Adrenal gland (tissue), 12 donors: ENCODE data around the gene CDRT4. TPM values are rescaled to one million over a fixed set of nuclear protein-coding genes. Genes with fewer than 3 reads are reported as not detected.

ENCODE experiments used
- DNase-seq, 7 donors: peaks; one replicate each; pipeline ENCODE4 v3.0.0-alpha.2; 2019 to 2020
- H3K27ac ChIP-seq, 5 donors: fragments of 200-600 bp; sonication (generic) in 4 of 5; 1 replicate in 3 of 5; 2 replicates in 2 of 5; pipeline versions ENCODE4 v1.5.1 to v1.8.0; 2016 to 2020; ENCODE audit warnings: mild to moderate bottlenecking in 1 of 5
- H3K27me3 ChIP-seq: fragments of 200-600 bp; 2 replicates; pipeline ENCODE4 v1.8.0; 2021
- H3K36me3 ChIP-seq, 2 donors: fragments of 200-600 bp; replicated peaks in 1 of 2; 1 replicate in 1 of 2; 2 replicates in 1 of 2; pipeline versions ENCODE4 v1.5.1 to v1.8.0; 2018 to 2022
- H3K4me1 ChIP-seq, 2 donors: fragments of 200-600 bp; replicated peaks in 1 of 2; 1 replicate in 1 of 2; 2 replicates in 1 of 2; pipeline versions ENCODE4 v1.5.1 to v1.8.0; 2018 to 2021
- H3K4me3 ChIP-seq, 4 donors: fragments of 200-600 bp; sonication (generic) in 3 of 4; one replicate each; pipeline ENCODE4 v1.5.1; 2016 to 2018
- H3K9me3 ChIP-seq, 3 donors: fragments of 200-600 bp; sonication (generic) in 1 of 3; replicated peaks in 1 of 3; 1 replicate in 2 of 3; 2 replicates in 1 of 3; pipeline versions ENCODE4 v1.5.1 to v1.8.0; 2016 to 2021
- CTCF ChIP-seq, 6 experiments: fragments of 450-650 bp in 4 of 6; fragments of 200-600 bp in 2 of 6; sonication (generic) in 1 of 6; IDR thresholded peaks; 1 replicate in 5 of 6; 2 replicates in 1 of 6; pipeline versions ENCODE4 v1.5.1 to v1.8.0; 2016 to 2021; ENCODE audit warnings: antibody characterized with exemption in 6 of 6, mild to moderate bottlenecking in 2 of 6, moderate library complexity in 1 of 6
- POLR2A ChIP-seq, 2 donors: fragments of 450-650 bp; IDR thresholded peaks; one replicate each; pipeline ENCODE4 v1.6.1; 2017; ENCODE audit warnings: antibody characterized with exemption in 2 of 2, mild to moderate bottlenecking in 2 of 2, moderate library complexity in 1 of 2
- WGBS, 4 donors: extraction: QIAGEN DNeasy Blood & Tissue Kit in 2 of 4; methylation state at CpG; one replicate each; pipeline versions ENCODE4 v1.1.5 to v1.1.7; 2013 to 2017; 5-methylcytosine and 5-hydroxymethylcytosine counted together
- intact Hi-C, 2 donors: fragments of 100-400 bp; cut with DNase I; formaldehyde crosslinking; loops; one replicate each; pipeline versions ENCODE4 v1.14.1 to v1.15.0; 2022 to 2023
- polyA plus RNA-seq, 3 donors: library from polyadenylated mRNA; stranded (reverse); fragments of 200-250 nt in 2 of 3; fragments of 350-450 nt in 1 of 3; fragmentation: Illumina TruSeq in 1 of 3; extraction: RNeasy Lipid Tissue Mini Kit (QIAGEN cat#74804) in 1 of 3; gene quantifications; one replicate each; pipeline ENCODE4 v1.2.3, GENCODE V29; 2013 to 2014
- total RNA-seq, 9 donors: library from RNA; depleted of rRNA in 4 of 9; stranded (reverse); fragments of >200 nt in 4 of 9; fragments of 120-200 nt in 1 of 9; fragmentation: NEBNext Ultra II Directional in 1 of 9; extraction: Animal tissue kit (Norgen Biotek cat#: 25700) in 1 of 9; gene quantifications; one replicate each; pipeline versions ENCODE4 v1.1.0 to v1.2.4, GENCODE V29; 2013 to 2023
- donor health status: healthy with polysubstance abuse.
- donor health status: Bipolar disorder and iron deficiency.
- donor health status: DM: yes; HTN: yes; CAD: no.
- donor health status: DM: no; HTN: no; CAD: no.
- donor health status: DM: no; HTN: no; CAD: no.
- donor health status: DM: yes; HTN: yes; CAD: no.

CDRT4 gene
- total and polyA plus RNA-seq, 12 donors = 1.5 to 49.6 (median 11.5) TPM

DNA sequence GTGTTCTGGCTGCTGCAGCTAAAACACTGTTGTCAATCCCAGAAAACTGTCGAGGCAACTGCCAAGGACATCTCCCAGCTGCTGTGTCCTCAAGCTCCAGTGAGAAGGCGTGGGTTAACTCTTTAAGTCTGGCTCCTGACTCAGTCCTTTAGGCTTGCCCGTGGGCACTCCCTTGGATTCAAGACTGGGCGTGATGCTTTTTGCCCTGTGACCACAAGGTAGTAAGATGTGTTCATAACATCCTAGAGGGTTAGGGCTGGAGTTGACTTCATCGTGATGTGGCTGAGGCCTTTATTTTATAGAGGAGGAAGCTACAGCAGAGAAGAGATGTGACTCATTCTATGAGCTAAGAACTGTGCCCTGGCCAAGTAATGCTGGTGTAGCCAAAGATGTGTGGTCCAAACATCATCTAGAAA lies 75.1 kb downstream of the CDRT4 start:
- no peaks in the 10 kb centered on the region for H3K9me3 ChIP-seq
- WGBS, 4 donors = 49 to 74% (median 65%) methylated on average over 5 of the region's 5 CpGs
- no peak overlapping the region for H3K27ac ChIP-seq
- no peak for TF ChIP-seq CTCF (IDR thresholded peaks at IDR 0.05)
- no peak for TF ChIP-seq POLR2A (IDR thresholded peaks at IDR 0.05)
- intact Hi-C loops = no loop called here
- no peaks in the 10 kb centered on the region for H3K4me1 ChIP-seq
- no peaks in the 10 kb centered on the region for H3K36me3 ChIP-seq
- H3K4me3 ChIP-seq = no peak overlapping the region
- H3K27me3 ChIP-seq = no peaks in the 10 kb centered on the region
- no peak for DNase-seq

GRCh38 chr17:15388356-15389041 lies 78.9 kb downstream of the CDRT4 start:
- TF ChIP-seq CTCF (IDR thresholded peaks at IDR 0.05) = no peak
- TF ChIP-seq POLR2A (IDR thresholded peaks at IDR 0.05) = no peak
- H3K4me3 ChIP-seq = no peak overlapping the region
- H3K9me3 ChIP-seq = no peaks in the 10 kb centered on the region
- H3K4me1 ChIP-seq = peaks cover 5 to 6% of the 10 kb centered on the region in 2 donors
- no peaks in the 10 kb centered on the region for H3K27me3 ChIP-seq
- no peak overlapping the region for H3K27ac ChIP-seq
- 72 to 87% (median 82%) methylated on average over 8 of the region's 8 CpGs for WGBS, 4 donors
- DNase-seq = no peak
- intact Hi-C loops = no loop called here
- no peaks in the 10 kb centered on the region for H3K36me3 ChIP-seq

DNA sequence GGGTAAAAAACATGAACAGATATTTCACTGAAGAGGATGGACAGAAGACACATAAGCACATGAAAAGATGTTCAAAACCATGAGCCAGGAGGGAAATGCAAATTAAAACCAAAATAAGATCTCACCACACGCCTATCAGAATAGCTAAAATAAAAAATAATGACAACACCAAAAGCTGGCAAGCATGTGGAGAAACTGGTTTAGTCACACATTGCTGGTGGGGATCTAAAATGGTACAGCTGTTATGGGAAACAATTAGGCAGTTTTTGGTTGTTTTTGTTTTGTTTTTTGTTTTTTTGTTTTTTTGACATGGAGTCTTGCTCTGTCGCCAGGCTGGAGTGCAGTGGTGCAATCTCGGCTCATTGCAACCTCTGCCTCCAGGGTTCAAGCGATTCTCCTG lies 81.3 kb downstream of the CDRT4 start:
- Histone ChIP-seq H3K27ac (no peak overlapping the region), H3K4me3 (no peak overlapping the region), H3K27me3 (no peaks in the 10 kb centered on the region), H3K4me1 (peaks cover 6 to 7% of the 10 kb centered on the region in 2 donors), H3K36me3 (no peaks in the 10 kb centered on the region), H3K9me3 (no peaks in the 10 kb centered on the region)
- TF ChIP-seq CTCF (IDR thresholded peaks at IDR 0.05) (no peak), POLR2A (IDR thresholded peaks at IDR 0.05) (no peak)
- DNase-seq = no peak
- 87 to 98% (median 90%) methylated on average over 4 of the region's 4 CpGs for WGBS, 4 donors
- intact Hi-C loops = no loop called here

Other genes starting within 250 kb of the CDRT4 start
- 100 to 1,000 TPM in 2 of 9 donors, 10 to 100 TPM in 7; 27.0 to 142 (median 91.7) TPM for gene PMP22, start 202.3 kb downstream of the CDRT4 start, total RNA-seq
- 10 to 100 TPM; 17.1 to 54.1 (median 45.6) TPM for gene PMP22, start 202.3 kb downstream of the CDRT4 start, polyA plus RNA-seq
- 1 to 10 TPM in 3 of 9 donors, under 1 TPM in 4, not detected in 2; 0.39 to 5.5 (median 0.90) TPM for gene TEKT3, start 126.0 kb downstream of the CDRT4 start, total RNA-seq
- 1 to 10 TPM; 1.2 to 2.1 (median 1.7) TPM for gene TEKT3, start 126.0 kb downstream of the CDRT4 start, polyA plus RNA-seq
- 10 to 100 TPM in 7 of 9 donors, 1 to 10 TPM in 2; 4.0 to 51.8 (median 20.3) TPM for gene TVP23C, start 95.9 kb upstream of the CDRT4 start, total RNA-seq
- gene TVP23C, start 95.9 kb upstream of the CDRT4 start, polyA plus RNA-seq = 10 to 100 TPM; 10.4 to 17.9 (median 11.9) TPM
- 1 to 10 TPM in 6 of 9 donors, under 1 TPM in 3; 0.18 to 7.8 (median 2.1) TPM for gene FBXW10B, start 152.1 kb upstream of the CDRT4 start, total RNA-seq
- 10 to 100 TPM in 1 of 3 donors, 1 to 10 TPM in 2; 2.0 to 12.2 (median 5.5) TPM for gene FBXW10B, start 152.1 kb upstream of the CDRT4 start, polyA plus RNA-seq
- gene TRIM16, start 216.7 kb upstream of the CDRT4 start, total RNA-seq = 100 to 1,000 TPM in 1 of 9 donors, 10 to 100 TPM in 8; 30.3 to 109 (median 46.1) TPM
- 10 to 100 TPM in 2 of 3 donors, 1 to 10 TPM in 1; 7.1 to 60.0 (median 10.9) TPM for gene TRIM16, start 216.7 kb upstream of the CDRT4 start, polyA plus RNA-seq
- 10 to 100 TPM; 17.6 to 35.1 (median 24.3) TPM for gene ZNF286A, start 232.1 kb upstream of the CDRT4 start, total RNA-seq
- 10 to 100 TPM; 12.1 to 25.0 (median 16.5) TPM for gene ZNF286A, start 232.1 kb upstream of the CDRT4 start, polyA plus RNA-seq